RWPE2 (cell line): Measurements from ENCODE around the gene THTPA.

Experiments
- ATAC-seq: fragments of 200-7000 bp; cut with Tn5 transposase; 3 replicates; pipeline ENCODE4 v1.9.1; 2021; ENCODE audit warnings: low read depth
- DNase-seq: peaks from one replicate; pipeline ENCODE4 v3.0.0-alpha.2; 2020; ENCODE audit warnings: low spot score
- H3K27ac ChIP-seq: fragments of 450-650 bp; 2 replicates; pipeline ENCODE4 v1.5.1; 2017; ENCODE audit warnings: mild to moderate bottlenecking; ENCODE audit not compliant: poor library complexity, severe bottlenecking
- H3K27me3 ChIP-seq: fragments of 250-450 bp; sonication (Bioruptor Pico); 2 replicates; pipeline ENCODE4 v1.5.1; 2021; ENCODE audit warnings: mild to moderate bottlenecking, moderate library complexity; ENCODE audit not compliant: insufficient read depth, poor library complexity, severe bottlenecking
- H3K36me3 ChIP-seq: fragments of 250-450 bp; sonication (Bioruptor Pico); 2 replicates; pipeline ENCODE4 v1.5.1; 2020; ENCODE audit warnings: low read depth, mild to moderate bottlenecking, moderate library complexity
- H3K4me1 ChIP-seq: fragments of 250-450 bp; sonication (Bioruptor Pico); 2 replicates; pipeline ENCODE4 v1.5.1; 2021; ENCODE audit warnings: mild to moderate bottlenecking, moderate library complexity; ENCODE audit not compliant: insufficient read depth, poor library complexity, severe bottlenecking
- H3K4me3 ChIP-seq: fragments of 250-450 bp; sonication (Bioruptor Pico); 2 replicates; pipeline ENCODE4 v1.5.1; 2021; ENCODE audit warnings: mild to moderate bottlenecking, moderate library complexity; ENCODE audit not compliant: severe bottlenecking
- H3K9me3 ChIP-seq: fragments of 250-450 bp; sonication (Bioruptor Pico); 2 replicates; pipeline ENCODE4 v1.5.1; 2021; ENCODE audit warnings: mild to moderate bottlenecking, moderate library complexity; ENCODE audit not compliant: severe bottlenecking
- CTCF ChIP-seq: fragments of 450-650 bp; IDR thresholded peaks from one replicate; pipeline ENCODE4 v1.5.1; 2017; ENCODE audit warnings: mild to moderate bottlenecking, moderate library complexity; ENCODE audit not compliant: poor library complexity, severe bottlenecking

The THTPA gene

DNA sequence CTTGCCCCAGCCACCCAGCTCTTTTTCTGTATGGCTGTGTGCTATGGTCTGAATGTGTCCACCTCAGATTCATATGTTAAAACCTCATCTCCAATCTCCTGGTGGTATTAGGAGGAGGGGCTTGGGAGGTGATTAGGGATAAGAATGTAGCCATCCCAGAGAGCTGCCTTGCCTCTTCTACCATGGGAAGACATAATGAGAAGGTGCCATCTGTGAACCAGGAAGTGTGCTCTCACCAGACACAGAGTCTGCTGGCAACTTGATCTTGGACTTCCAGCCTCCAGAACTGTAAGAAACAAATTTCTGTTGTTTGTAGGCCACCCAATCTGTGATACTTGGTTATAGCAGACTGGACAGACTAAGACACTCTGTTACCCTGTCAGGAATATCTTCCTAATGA, 45.4 kb downstream of the THTPA start:
- H3K9me3 ChIP-seq: no peaks in the 10 kb centered on the region
- DNase-seq (no peak), ATAC-seq (no peak)
- TF ChIP-seq CTCF: no peak
- H3K4me3 ChIP-seq: no peak overlapping the region
- no peaks in the 10 kb centered on the region for H3K27me3 ChIP-seq
- H3K4me1 ChIP-seq: no peaks in the 10 kb centered on the region
- H3K36me3 ChIP-seq: no peaks in the 10 kb centered on the region
- no peak overlapping the region for H3K27ac ChIP-seq

- ATAC-seq (no peak), DNase-seq (no peak)
- TF ChIP-seq CTCF: no peak
- H3K4me3 ChIP-seq: no peak overlapping the region
- no peak overlapping the region for H3K27ac ChIP-seq
- H3K4me1 ChIP-seq: no peaks in the 10 kb centered on the region
- no peaks in the 10 kb centered on the region for H3K9me3 ChIP-seq
- no peaks in the 10 kb centered on the region for H3K36me3 ChIP-seq
- no peaks in the 10 kb centered on the region for H3K27me3 ChIP-seq
These were observed 45.7 kb downstream of the THTPA start for GRCh38 chr14:23601845-23602180.

- ATAC-seq: no peak
- no peak for DNase-seq
- Histone ChIP-seq H3K27ac (no peak overlapping the region), H3K27me3 (peaks cover 4% of the 10 kb centered on the region), H3K9me3 (no peaks in the 10 kb centered on the region), H3K4me1 (no peaks in the 10 kb centered on the region), H3K36me3 (no peaks in the 10 kb centered on the region), H3K4me3 (no peak overlapping the region)
- TF ChIP-seq CTCF: no peak
These were observed 46.4 kb downstream of the THTPA start for GRCh38 chr14:23602181-23603095.

GRCh38 chr14:23603103-23603502, 47.0 kb downstream of the THTPA start:
- Histone ChIP-seq H3K27ac (no peak overlapping the region), H3K36me3 (no peaks in the 10 kb centered on the region), H3K4me3 (no peak overlapping the region), H3K4me1 (no peaks in the 10 kb centered on the region), H3K9me3 (no peaks in the 10 kb centered on the region), H3K27me3 (peaks cover 4% of the 10 kb centered on the region)
- no peak for TF ChIP-seq CTCF
- DNase-seq (no peak), ATAC-seq (no peak)

DNA sequence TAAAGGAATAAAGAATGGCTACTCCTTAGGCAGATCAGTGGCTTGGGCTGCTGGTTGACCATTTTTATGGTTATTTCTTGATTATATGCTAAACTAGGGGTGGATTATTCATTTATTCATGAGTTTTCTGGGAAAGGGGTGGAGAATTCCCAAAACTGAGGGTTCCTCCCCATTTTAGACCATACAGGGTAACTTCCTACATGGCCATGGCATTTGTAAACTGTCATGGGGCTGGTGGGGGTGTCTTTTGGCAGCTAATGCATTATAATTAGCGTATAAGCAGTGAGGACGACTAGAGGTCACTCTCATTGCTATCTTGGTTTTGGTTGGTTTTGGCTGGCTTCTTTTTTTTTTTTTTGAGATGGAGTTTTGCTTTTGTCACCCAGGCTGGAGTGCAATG, 48.1 kb downstream of the THTPA start:
- Histone ChIP-seq H3K4me1 (no peaks in the 10 kb centered on the region), H3K36me3 (no peaks in the 10 kb centered on the region), H3K9me3 (no peaks in the 10 kb centered on the region), H3K4me3 (no peak overlapping the region), H3K27ac (no peak overlapping the region), H3K27me3 (peaks cover 4% of the 10 kb centered on the region)
- ATAC-seq (no peak), DNase-seq (no peak)
- TF ChIP-seq CTCF: no peak
